H1 (cell line): ENCODE data around the gene LSM14B. TPM values are rescaled to one million over a fixed set of nuclear protein-coding genes. Genes with fewer than 3 reads are reported as not detected.

Experiments
- CTCF ChIA-PET: fragments of 300-600 bp; sonication (Branson Sonifier 250); formaldehyde crosslinking; loops from one replicate; lab custom pipeline; 2021; ENCODE audit not compliant: partially characterized antibody; lab: Charles Lee
- POLR2A ChIA-PET: fragments of 300-600 bp; sonication (Branson Sonifier 250); formaldehyde crosslinking; loops from one replicate; lab custom pipeline; 2021; ENCODE audit warnings: inconsistent platforms; ENCODE audit not compliant: partially characterized antibody; lab: Charles Lee
- DNase-seq, 2 experiments: peaks; one replicate each; pipeline versions ENCODE4 v3.0.0 to v3.0.0-alpha.2; 2010 to 2022; ENCODE audit warnings: low spot score in 2 of 2, low read depth in 1 of 2, mixed read lengths in 1 of 2
- FAIRE-seq: peaks from 2 replicates; lab custom pipeline; 2011; peaks lifted over from hg19 to GRCh38; lab: Jason Lieb, UNC
- H2AFZ ChIP-seq: 2 replicates; pipeline ENCODE4 v1.8.1; 2012; ENCODE audit warnings: low read length, inconsistent platforms
- H2AK5ac ChIP-seq: 2 replicates; pipeline ENCODE4 v1.6.1; 2013; ENCODE audit warnings: low read depth, low read length
- H2BK120ac ChIP-seq: replicated peaks from 2 replicates; pipeline ENCODE3; 2013; ENCODE audit warnings: low read depth, low read length, inconsistent platforms
- H2BK12ac ChIP-seq: 2 replicates; pipeline ENCODE4 v1.6.1; 2013; ENCODE audit warnings: low read depth, low read length
- H2BK15ac ChIP-seq: 2 replicates; pipeline ENCODE4 v1.6.1; 2013; ENCODE audit warnings: low read length
- H2BK20ac ChIP-seq: 2 replicates; pipeline ENCODE4 v1.6.1; 2013; ENCODE audit warnings: low read length
- H2BK5ac ChIP-seq: 2 replicates; pipeline ENCODE4 v1.6.1; 2013; ENCODE audit warnings: low read depth, low read length
- H3K14ac ChIP-seq: 2 replicates; pipeline ENCODE4 v1.6.1; 2013; ENCODE audit warnings: inconsistent platforms; ENCODE audit not compliant: insufficient read length
- H3K18ac ChIP-seq: 2 replicates; pipeline ENCODE4 v1.6.1; 2013; ENCODE audit warnings: low read length; ENCODE audit errors: extremely low read depth
- H3K23ac ChIP-seq: 2 replicates; pipeline ENCODE4 v1.6.1; 2013; ENCODE audit warnings: inconsistent platforms; ENCODE audit not compliant: insufficient read length
- H3K23me2 ChIP-seq: 2 replicates; pipeline ENCODE4 v1.6.1; 2013; ENCODE audit warnings: low read depth, low read length
- H3K27ac ChIP-seq: 2 replicates; pipeline ENCODE4 v1.6.1; 2011; ENCODE audit warnings: low read depth, low read length, inconsistent platforms
- H3K27me3 ChIP-seq, 4 experiments: replicated peaks in 1 of 4; 1 replicate in 1 of 4; 2 replicates in 3 of 4; pipeline versions ENCODE4 v1.6.1 to v1.8.1; 2011 to 2013; ENCODE audit warnings: low read length in 3 of 4, mild to moderate bottlenecking in 3 of 4, inconsistent platforms in 2 of 4, mixed read lengths in 2 of 4, moderate library complexity in 1 of 4; ENCODE audit not compliant: control insufficient read depth in 3 of 4, insufficient read depth in 3 of 4; ENCODE audit errors: extremely low read depth in 1 of 4
- H3K36me3 ChIP-seq, 4 experiments: 2 replicates each; pipeline versions ENCODE4 v1.6.1 to v1.8.1; 2011 to 2013; ENCODE audit warnings: mild to moderate bottlenecking in 4 of 4, low read length in 3 of 4, moderate library complexity in 2 of 4, control low read depth in 1 of 4, inconsistent platforms in 1 of 4; ENCODE audit not compliant: insufficient read depth in 4 of 4, control insufficient read depth in 2 of 4
- H3K4ac ChIP-seq: replicated peaks from 2 replicates; pipeline ENCODE3; 2013; ENCODE audit warnings: low read length, low read depth, mixed read lengths, inconsistent platforms; ENCODE audit not compliant: insufficient read length
- H3K4me1 ChIP-seq, 4 experiments: replicated peaks in 1 of 4; 1 replicate in 1 of 4; 2 replicates in 3 of 4; pipeline versions ENCODE4 v1.6.1 to v1.8.1; 2011 to 2013; ENCODE audit warnings: low read length in 3 of 4, inconsistent platforms in 2 of 4, mixed read lengths in 1 of 4; ENCODE audit not compliant: insufficient read depth in 4 of 4, control insufficient read depth in 3 of 4
- H3K4me2 ChIP-seq, 2 experiments: 2 replicates each; pipeline versions ENCODE4 v1.6.1 to v1.8.1; 2011 to 2013; ENCODE audit warnings: low read depth in 2 of 2, low read length in 2 of 2, control low read depth in 1 of 2, inconsistent platforms in 1 of 2, mild to moderate bottlenecking in 1 of 2; ENCODE audit not compliant: insufficient read depth in 1 of 2
- H3K4me3 ChIP-seq, 4 experiments: fragments of 200-600, 300-600 bp in 1 of 4; sonication (generic), shearing (Covaris generic), sonication (Bioruptor Twin) in 1 of 4; 2 replicates each; pipeline versions ENCODE4 v1.5.1 to v1.8.1; 2011 to 2016; ENCODE audit warnings: low read length in 4 of 4, low read depth in 3 of 4, control low read depth in 2 of 4, inconsistent platforms in 2 of 4, mild to moderate bottlenecking in 2 of 4, mixed read lengths in 1 of 4, moderate library complexity in 1 of 4; ENCODE audit not compliant: insufficient read depth in 2 of 4; ENCODE audit errors: extremely low read depth in 1 of 4
- H3K56ac ChIP-seq: replicated peaks from 2 replicates; pipeline ENCODE3; 2013; ENCODE audit warnings: low read depth, mild to moderate bottlenecking, mixed read lengths, low read length, inconsistent platforms; ENCODE audit not compliant: insufficient read length
- H3K79me1 ChIP-seq: 2 replicates; pipeline ENCODE4 v1.6.1; 2013; ENCODE audit warnings: low read depth, low read length, control low read depth
- H3K79me2 ChIP-seq, 2 experiments: 2 replicates each; pipeline versions ENCODE4 v1.6.1 to v1.8.1; 2012 to 2013; ENCODE audit warnings: low read length in 2 of 2, mild to moderate bottlenecking in 2 of 2, inconsistent platforms in 1 of 2; ENCODE audit not compliant: insufficient read depth in 2 of 2, control insufficient read depth in 1 of 2
- H3K9ac ChIP-seq, 4 experiments: replicated peaks in 1 of 4; 1 replicate in 1 of 4; 2 replicates in 3 of 4; pipeline versions ENCODE4 v1.6.1 to v1.8.1; 2011 to 2013; ENCODE audit warnings: low read depth in 3 of 4, low read length in 3 of 4, control low read depth in 2 of 4, mild to moderate bottlenecking in 2 of 4, moderate library complexity in 2 of 4, inconsistent platforms in 1 of 4; ENCODE audit errors: extremely low read depth in 1 of 4
- H3K9me3 ChIP-seq, 2 experiments: 2 replicates each; pipeline versions ENCODE4 v1.6.1 to v1.8.1; 2012 to 2013; ENCODE audit warnings: mild to moderate bottlenecking in 2 of 2, moderate library complexity in 2 of 2, control low read depth in 1 of 2, inconsistent platforms in 1 of 2, low read depth in 1 of 2, low read length in 1 of 2, mixed read lengths in 1 of 2; ENCODE audit not compliant: insufficient read depth in 2 of 2
- H4K20me1 ChIP-seq, 2 experiments: replicated peaks in 1 of 2; 2 replicates each; pipeline versions ENCODE3 to v1.8.1; 2011 to 2013; ENCODE audit warnings: inconsistent platforms in 2 of 2, low read length in 2 of 2, mild to moderate bottlenecking in 1 of 2; ENCODE audit not compliant: insufficient read depth in 2 of 2, control insufficient read depth in 1 of 2
- H4K5ac ChIP-seq: 2 replicates; pipeline ENCODE4 v1.6.1; 2013; ENCODE audit warnings: low read length, low read depth, mixed read lengths, inconsistent platforms; ENCODE audit not compliant: insufficient read length
- H4K8ac ChIP-seq: 2 replicates; pipeline ENCODE4 v1.8.0; 2013; ENCODE audit warnings: mild to moderate bottlenecking, moderate library complexity, low read length, inconsistent platforms; ENCODE audit not compliant: insufficient read depth; ENCODE audit errors: extremely low read depth
- H4K91ac ChIP-seq: replicated peaks from 2 replicates; pipeline ENCODE3; 2013; ENCODE audit warnings: low read length, mixed read lengths, inconsistent platforms; ENCODE audit not compliant: insufficient read length
- BRCA1 ChIP-seq: IDR thresholded peaks from 2 replicates; pipeline ENCODE4 v1.6.1; 2012; ENCODE audit warnings: low read depth, low read length, improper control_type of control experiment
- CREB1 ChIP-seq: IDR thresholded peaks from 2 replicates; pipeline ENCODE4 v1.6.1; 2012; ENCODE audit warnings: inconsistent platforms
- JUN ChIP-seq: IDR thresholded peaks from 2 replicates; pipeline ENCODE4 v1.6.1; 2011; ENCODE audit warnings: low read depth, mild to moderate bottlenecking, improper control_type of control experiment, low read length
- SP2 ChIP-seq: IDR thresholded peaks from 2 replicates; pipeline ENCODE4 v1.6.1; 2012; ENCODE audit warnings: mild to moderate bottlenecking, low read length, inconsistent platforms
- TBP ChIP-seq: IDR thresholded peaks from 2 replicates; pipeline ENCODE4 v1.6.1; 2011; ENCODE audit warnings: low read depth, low read length, improper control_type of control experiment
- TCF12 ChIP-seq: IDR thresholded peaks from 2 replicates; pipeline ENCODE4 v1.6.1; 2011; ENCODE audit warnings: low read depth, mild to moderate bottlenecking, low read length
- WGBS, 2 experiments: shearing (Covaris generic) in 1 of 2; methylation state at CpG; one replicate each; pipeline versions ENCODE4 v1.1.6 to v1.1.7; 2013 to 2015; ENCODE audit warnings: low lambda C conversion rate in 2 of 2, mixed read lengths in 2 of 2, inconsistent platforms in 1 of 2, low coverage in 1 of 2, missing lambda C conversion rate in 1 of 2; ENCODE audit not compliant: insufficient replicate concordance in 2 of 2, insufficient coverage in 1 of 2, insufficient read length in 1 of 2; ENCODE audit errors: extremely low coverage in 1 of 2, missing lambda C conversion rate in 1 of 2; 5-methylcytosine and 5-hydroxymethylcytosine counted together
- polyA plus RNA-seq, 7 experiments: library from polyadenylated mRNA; depleted of rRNA in 3 of 7; stranded (reverse) in 5 of 7; unstranded in 2 of 7; fragments of >200 nt in 5 of 7; fragments of 200-250 nt in 2 of 7; gene quantifications; 1 replicate in 5 of 7; 2 replicates in 1 of 7; 4 replicates in 1 of 7; pipeline versions ENCODE4 v1.2.1 to v1.2.3, GENCODE V29; 2011 to 2013; ENCODE audit warnings: missing spikeins in 2 of 7, mixed read lengths in 2 of 7
- total RNA-seq: library from RNA; stranded (reverse); fragmentation: NEBNext Ultra II Directional; extraction: Animal tissue kit (Norgen Biotek cat#: 25700); gene quantifications from 2 replicates; pipeline ENCODE4 v1.2.1, GENCODE V29; 2021

LSM14B gene
- total and polyA plus RNA-seq, 2 of the 8 experiments (the other 6 are each of a cell fraction or from before 2014, with no cell fraction given), result 58.3 to 65.6 TPM

GRCh38 chr20:62167474-62167873 is 45.2 kb downstream of the LSM14B start:
- Histone ChIP-seq H3K79me1 (no peaks in the 10 kb centered on the region), H3K79me2 (no peaks in the 10 kb centered on the region), H2AFZ (no peak overlapping the region), H3K4ac (no peak overlapping the region), H4K91ac (no peak overlapping the region), H2BK20ac (no peak overlapping the region), H3K23me2 (no peaks in the 10 kb centered on the region), H3K18ac (no peak overlapping the region), H2BK12ac (no peak overlapping the region), H3K9me3 (no peaks in the 10 kb centered on the region), H2AK5ac (no peak overlapping the region), H4K8ac (no peak overlapping the region), H3K4me2 (no peak overlapping the region), H4K5ac (no peak overlapping the region), H3K9ac (no peak overlapping the region)
- 81% methylated on average over 6 of the region's 6 CpGs; no CpG with 5 or more reads in 1 of the 2 experiments for WGBS, 2 experiments
- DNase-seq, result no peak
- ChIA-PET POLR2A (interaction anchor here (1.2 to 1.5 kb wide), 2 partner anchors 11 to 44 kb away, joined by 3 read pairs; no protein-coding TSS in a partner anchor), CTCF (interaction anchor here (0.6 to 3.2 kb wide), 4 partner anchors 10 to 37 kb away, joined by 3 to 16 read pairs (median 5); no protein-coding TSS in a partner anchor)
- no peak for TF ChIP-seq TCF12
- no peak for TF ChIP-seq SP2
- no peak for TF ChIP-seq BRCA1
- no peak for TF ChIP-seq TBP
- TF ChIP-seq JUN, result no peak
- TF ChIP-seq CREB1, result no peak
- TF ChIP-seq, all 59 proteins: peak for 0
- H3K23ac ChIP-seq, result no peak overlapping the region
- peaks cover 8 to 46% (median 22%) of the 10 kb centered on the region in 4 experiments for H3K36me3 ChIP-seq
- no peak overlapping the region for H3K4me3 ChIP-seq
- no peaks in the 10 kb centered on the region for H3K4me1 ChIP-seq
- no peak overlapping the region for H3K14ac ChIP-seq
- no peak overlapping the region for H3K56ac ChIP-seq
- no peak overlapping the region for H2BK15ac ChIP-seq
- no peaks in the 10 kb centered on the region for H3K27me3 ChIP-seq
- H4K20me1 ChIP-seq, result peaks cover 4 to 20% of the 10 kb centered on the region in 2 experiments
- H2BK120ac ChIP-seq, result no peak overlapping the region
- H2BK5ac ChIP-seq, result no peak overlapping the region
- H3K27ac ChIP-seq, result no peak overlapping the region
- no peak for FAIRE-seq
